ENCODE results near the gene LST1.

LST1 gene

GRCh38 chr6:31567531-31568370, 18.3 kb upstream of the LST1 start:
- Histone ChIP-seq H3K27me3 (ENCODE audit: insufficient read depth, poor library complexity, severe bottlenecking) (no peaks in the 10 kb centered on the region), H3K9me3 (ENCODE audit: severe bottlenecking) (no peaks in the 10 kb centered on the region), H3K4me1 (ENCODE audit: insufficient read depth, poor library complexity, severe bottlenecking) (peaks cover 9% of the 10 kb centered on the region), H3K27ac (ENCODE audit: poor library complexity, severe bottlenecking) (no peak overlapping the region), H3K36me3 (ENCODE audit: low read depth) (no peaks in the 10 kb centered on the region), H3K4me3 (ENCODE audit: severe bottlenecking) (no peak overlapping the region)
- no peak for DNase-seq (ENCODE audit: low spot score)
- no peak for TF ChIP-seq CTCF (IDR thresholded peaks at IDR 0.05; ENCODE audit: poor library complexity, severe bottlenecking)
- no peak for ATAC-seq (ENCODE audit: low read depth)

- H3K9me3 ChIP-seq (ENCODE audit: severe bottlenecking) = no peaks in the 10 kb centered on the region
- H3K27ac ChIP-seq (ENCODE audit: poor library complexity, severe bottlenecking) = no peak overlapping the region
- DNase-seq (ENCODE audit: low spot score) = no peak
- peaks cover 1% of the 10 kb centered on the region for H3K4me1 ChIP-seq (ENCODE audit: insufficient read depth, poor library complexity, severe bottlenecking)
- ATAC-seq (ENCODE audit: low read depth) = no peak
- H3K27me3 ChIP-seq (ENCODE audit: insufficient read depth, poor library complexity, severe bottlenecking) = no peaks in the 10 kb centered on the region
- H3K4me3 ChIP-seq (ENCODE audit: severe bottlenecking) = no peak overlapping the region
- no peaks in the 10 kb centered on the region for H3K36me3 ChIP-seq (ENCODE audit: low read depth)
- no peak for TF ChIP-seq CTCF (IDR thresholded peaks at IDR 0.05; ENCODE audit: poor library complexity, severe bottlenecking)
Measured at GRCh38 chr6:31568537-31568961, 17.5 kb upstream of the LST1 start.

- Histone ChIP-seq H3K4me1 (ENCODE audit: insufficient read depth, poor library complexity, severe bottlenecking) (no peaks in the 10 kb centered on the region), H3K4me3 (ENCODE audit: severe bottlenecking) (no peak overlapping the region), H3K27me3 (ENCODE audit: insufficient read depth, poor library complexity, severe bottlenecking) (no peaks in the 10 kb centered on the region), H3K27ac (ENCODE audit: poor library complexity, severe bottlenecking) (no peak overlapping the region), H3K9me3 (ENCODE audit: severe bottlenecking) (no peaks in the 10 kb centered on the region), H3K36me3 (ENCODE audit: low read depth) (no peaks in the 10 kb centered on the region)
- no peak for ATAC-seq (ENCODE audit: low read depth)
- no peak for TF ChIP-seq CTCF (IDR thresholded peaks at IDR 0.05; ENCODE audit: poor library complexity, severe bottlenecking)
- DNase-seq (ENCODE audit: low spot score) = no peak
Measured at GRCh38 chr6:31569861-31570536, 16.1 kb upstream of the LST1 start.

- no peak for TF ChIP-seq CTCF (IDR thresholded peaks at IDR 0.05; ENCODE audit: poor library complexity, severe bottlenecking)
- Histone ChIP-seq H3K27ac (ENCODE audit: poor library complexity, severe bottlenecking) (no peak within 1 kb of the TSS), H3K4me1 (ENCODE audit: insufficient read depth, poor library complexity, severe bottlenecking) (no peaks in the 10 kb centered on the region), H3K4me3 (ENCODE audit: severe bottlenecking) (no peak within 1 kb of the TSS), H3K36me3 (ENCODE audit: low read depth) (no peaks in the 10 kb centered on the region), H3K27me3 (ENCODE audit: insufficient read depth, poor library complexity, severe bottlenecking) (no peaks in the 10 kb centered on the region), H3K9me3 (ENCODE audit: severe bottlenecking) (no peaks in the 10 kb centered on the region)
- ATAC-seq (ENCODE audit: low read depth) (no peak), DNase-seq (ENCODE audit: low spot score) (no peak)
Measured at GRCh38 chr6:31572041-31572911, 13.8 kb upstream of the LST1 start, which contains the start of gene LTA. LTA (plus strand) TSS chr6:31572289; CDS start chr6:31572743, 454 bp downstream.
